HepG2 (cell line): Measurements from ENCODE around the gene ODAPH. TPM values are rescaled to one million over a fixed set of nuclear protein-coding genes. Genes with fewer than 3 reads are reported as not detected.

ENCODE experiments used
- ATAC-seq: fragments of 200-7000 bp; cut with Tn5 transposase; 3 replicates; pipeline ENCODE4 v1.9.1; 2020; ENCODE audit warnings: mild to moderate bottlenecking, moderate library complexity
- BruUV-seq: library from RNA; stranded (reverse); fragments of 400-500 nt; replicated peaks from 2 replicates; lab custom pipeline; 2021; lab: Mats Ljungman, UMichigan
- CTCF ChIA-PET: fragments of 300-600 bp; formaldehyde crosslinking; extraction: SDS; loops from one replicate; lab custom pipeline; 2021; ENCODE audit warnings: low total read pairs, inconsistent platforms, low intra/inter-chr PET ratio; lab: Yijun Ruan, JAX
- POLR2A ChIA-PET: fragments of 350-600 bp; sonication (Branson Sonifier 250); formaldehyde crosslinking; loops from one replicate; lab custom pipeline; 2020; ENCODE audit warnings: antibody characterized with exemption, inconsistent platforms; lab: Yijun Ruan, JAX
- DNase-seq: peaks from one replicate; pipeline ENCODE4 v3.0.0-alpha.2; 2015; ENCODE audit warnings: low spot score
- FAIRE-seq: peaks from 3 replicates; lab custom pipeline; 2011; peaks lifted over from hg19 to GRCh38; lab: Jason Lieb, UNC
- H2AFZ ChIP-seq: one replicate; pipeline ENCODE4 v1.6.1; 2011; ENCODE audit warnings: low read length, inconsistent platforms
- H3K27ac ChIP-seq: fragments of 300-600 bp; 3 replicates; pipeline ENCODE4 v1.8.0; 2011; ENCODE audit warnings: mixed run types, mild to moderate bottlenecking, mixed read lengths, low read length, inconsistent platforms; ENCODE audit not compliant: insufficient read depth; ENCODE audit errors: extremely low read length
- H3K27me3 ChIP-seq, 2 experiments: fragments of 200-600 bp in 1 of 2; 2 replicates in 1 of 2; 3 replicates in 1 of 2; pipeline versions ENCODE4 v1.6.0 to v1.8.0; 2011; ENCODE audit warnings: low read length in 2 of 2, mild to moderate bottlenecking in 2 of 2, moderate library complexity in 2 of 2, inconsistent platforms in 1 of 2; ENCODE audit not compliant: insufficient read depth in 2 of 2, control insufficient read depth in 1 of 2
- H3K36me3 ChIP-seq, 2 experiments: fragments of 200-600 bp in 1 of 2; replicated peaks in 1 of 2; 2 replicates in 1 of 2; 3 replicates in 1 of 2; pipeline versions ENCODE4 v1.5.1 to v1.8.0; 2011; ENCODE audit warnings: low read length in 2 of 2, inconsistent platforms in 1 of 2; ENCODE audit not compliant: insufficient read depth in 2 of 2, control insufficient read depth in 1 of 2
- H3K4me1 ChIP-seq: 2 replicates; pipeline ENCODE4 v1.5.1; 2012; ENCODE audit warnings: low read length, inconsistent platforms; ENCODE audit not compliant: insufficient read depth
- H3K4me2 ChIP-seq: 2 replicates; pipeline ENCODE4 v1.6.0; 2011; ENCODE audit warnings: low read depth, low read length, inconsistent platforms
- H3K4me3 ChIP-seq, 3 experiments: fragments of 200-600 bp in 1 of 3; sonication (generic), shearing (Covaris generic) in 1 of 3; replicated peaks in 1 of 3; 2 replicates each; pipeline ENCODE4 v1.5.1; 2011 to 2016; ENCODE audit warnings: low read length in 3 of 3, inconsistent platforms in 2 of 3, low read depth in 2 of 3, mild to moderate bottlenecking in 2 of 3, control low read depth in 1 of 3, mixed read lengths in 1 of 3; ENCODE audit not compliant: insufficient read depth in 1 of 3
- H3K79me2 ChIP-seq: one replicate; pipeline ENCODE4 v1.6.1; 2011; ENCODE audit warnings: low read length, inconsistent platforms; ENCODE audit not compliant: insufficient read depth
- H3K9ac ChIP-seq: 2 replicates; pipeline ENCODE4 v1.6.0; 2011; ENCODE audit warnings: mild to moderate bottlenecking, low read depth, low read length, inconsistent platforms; ENCODE audit not compliant: insufficient read depth
- H3K9me3 ChIP-seq: 2 replicates; pipeline ENCODE4 v1.5.1; 2012; ENCODE audit warnings: mild to moderate bottlenecking, low read length
- H4K20me1 ChIP-seq: 2 replicates; pipeline ENCODE4 v1.6.0; 2011; ENCODE audit warnings: inconsistent platforms, mild to moderate bottlenecking, low read length, moderate library complexity; ENCODE audit not compliant: insufficient read depth
- ELF1 ChIP-seq: sonication (generic); formaldehyde crosslinking; IDR thresholded peaks from 2 replicates; pipeline ENCODE4 v1.4.0; 2020; ENCODE audit warnings: missing genetic modification reagents
- HNRNPUL1 ChIP-seq: fragments of 200-400 bp; formaldehyde crosslinking; IDR thresholded peaks from 2 replicates; pipeline ENCODE4 v1.6.1; 2017; ENCODE audit warnings: low read depth, mild to moderate bottlenecking, low read length, moderate library complexity
- MED1 ChIP-seq: sonication (generic); formaldehyde crosslinking; IDR thresholded peaks from 2 replicates; pipeline ENCODE4 v1.4.0; 2020; ENCODE audit warnings: missing genetic modification reagents
- PRMT3 ChIP-seq: sonication (generic); formaldehyde crosslinking; IDR thresholded peaks from 2 replicates; pipeline ENCODE4 v1.8.1; 2022; ENCODE audit warnings: low read depth, mild to moderate bottlenecking, moderate library complexity, missing genetic modification reagents, borderline replicate concordance
- TBX2 ChIP-seq: sonication (generic); formaldehyde crosslinking; IDR thresholded peaks from 2 replicates; pipeline ENCODE4 v1.5.0; 2020; ENCODE audit warnings: missing genetic modification reagents, mild to moderate bottlenecking, borderline replicate concordance
- THAP11 ChIP-seq: IDR thresholded peaks from 2 replicates; pipeline ENCODE4 v1.6.1; 2016; ENCODE audit warnings: missing biosample characterization, missing genetic modification reagents
- ZFP36L1 ChIP-seq: sonication (generic); formaldehyde crosslinking; IDR thresholded peaks from 2 replicates; pipeline ENCODE4 v1.8.0; 2022; ENCODE audit warnings: mild to moderate bottlenecking, missing genetic modification reagents, moderate library complexity
- ZNF12 ChIP-seq: sonication (generic); formaldehyde crosslinking; IDR thresholded peaks from 2 replicates; pipeline ENCODE4 v1.5.0; 2020; ENCODE audit warnings: missing genetic modification reagents
- ZNF513 ChIP-seq: sonication (generic); formaldehyde crosslinking; conservative IDR thresholded peaks from 2 replicates; pipeline ENCODE4 v1.5.0; 2020; ENCODE audit warnings: missing genetic modification reagents
- ZNF839 ChIP-seq: sonication (generic); formaldehyde crosslinking; IDR thresholded peaks from 2 replicates; pipeline ENCODE4 v1.4.0; 2020; ENCODE audit warnings: missing genetic modification reagents, mild to moderate bottlenecking, borderline replicate concordance
- WGBS: methylation state at CpG from one replicate; pipeline ENCODE4 v1.1.6; 2017; ENCODE audit warnings: low lambda C conversion rate; 5-methylcytosine and 5-hydroxymethylcytosine counted together
- in situ Hi-C: cut with HindIII; loops from 2 replicates; pipeline ENCODE4 v1.10.0; 2017; ENCODE audit warnings: low pct_unique_long_range_greater_than_20kb; ENCODE audit not compliant: extremely low pct_ligation_motif_present
- intact Hi-C: fragments of 100-400 bp; cut with micrococcal nuclease; formaldehyde crosslinking; loops from one replicate; pipeline ENCODE4 v1.10.0; 2022; ENCODE audit not compliant: unreplicated experiment
- polyA plus RNA-seq, 8 experiments: library from polyadenylated mRNA; depleted of rRNA in 3 of 8; stranded (reverse) in 7 of 8; unstranded in 1 of 8; fragments of >200 nt; fragmentation: Illumina TruSeq in 4 of 8; extraction: Trizol in 4 of 8; gene quantifications; 2 replicates each; pipeline versions ENCODE4 v1.2.1 to v1.2.3, GENCODE V29; 2011 to 2016; ENCODE audit warnings: low read depth in 4 of 8, missing spikeins in 1 of 8, mixed read lengths in 1 of 8; ENCODE audit not compliant: insufficient read depth in 1 of 8
- total RNA-seq, 5 experiments: library from RNA; depleted of rRNA; stranded (reverse); fragments of >200 nt; fragmentation: Illumina TruSeq; extraction: Trizol; gene quantifications; 2 replicates each; pipeline ENCODE4 v1.2.3, GENCODE V29; 2016; ENCODE audit warnings: low read depth in 1 of 5

Gene ODAPH
- total and polyA plus RNA-seq, 2 of the 13 experiments (the other 11 are each of a cell fraction or from before 2014, with no cell fraction given), result 0.50 TPM; not detected in 1

- Histone ChIP-seq H2AFZ (no peak overlapping the region), H3K4me1 (no peaks in the 10 kb centered on the region), H3K36me3 (no peaks in the 10 kb centered on the region), H3K9me3 (no peaks in the 10 kb centered on the region), H3K4me2 (no peak overlapping the region), H3K79me2 (no peaks in the 10 kb centered on the region), H3K4me3 (no peak overlapping the region), H4K20me1 (no peaks in the 10 kb centered on the region), H3K27ac (no peak overlapping the region), H3K9ac (no peak overlapping the region), H3K27me3 (no peaks in the 10 kb centered on the region)
- POLR2A ChIA-PET, result no interaction called here
- WGBS, result 4% methylated on average over 2 of the region's 2 CpGs
- no peak for FAIRE-seq
- no peak for TF ChIP-seq ZNF839 (CRISPR knock-in tag)
- TF ChIP-seq ZFP36L1, result no peak
- no peak for TF ChIP-seq PRMT3 (CRISPR knock-in tag)
- no peak for TF ChIP-seq HNRNPUL1
- TF ChIP-seq ZNF12 (CRISPR knock-in tag), result no peak
- no peak for TF ChIP-seq MED1 (CRISPR knock-in tag)
- TF ChIP-seq TBX2 (CRISPR knock-in tag), result no peak
- TF ChIP-seq ELF1 (CRISPR knock-in tag), result no peak
- no peak for TF ChIP-seq THAP11 (CRISPR knock-in tag)
- no peak for TF ChIP-seq ZNF513 (CRISPR knock-in tag)
- intact Hi-C loops (no loop called here), in situ Hi-C loops (no loop called here)
- no TSS peak for BruUV-seq
- no peak for DNase-seq
- CTCF ChIA-PET, result no interaction called here
- no peak for ATAC-seq
Observed at GRCh38 chr4:75584067-75584466, 28.2 kb downstream of the ODAPH start.
